K562 (cell line): ENCODE data around the gene MBNL2. TPM values are rescaled to one million over a fixed set of nuclear protein-coding genes. Genes with fewer than 3 reads are reported as not detected.

Source experiments
- ARID3B ChIP-seq: fragments of 250-450 bp; sonication (Bioruptor Pico); IDR thresholded peaks from 2 replicates; pipeline ENCODE4 v1.4.0; 2020; ENCODE audit warnings: borderline replicate concordance
- DIDO1 ChIP-seq: fragments of 450-650 bp; IDR thresholded peaks from 2 replicates; pipeline ENCODE4 v1.6.1; 2016; ENCODE audit warnings: low read depth, missing biosample characterization, missing genetic modification characterization
- TFAP4 ChIP-seq: sonication (generic); formaldehyde crosslinking; IDR thresholded peaks from 2 replicates; pipeline ENCODE4 v1.8.0; 2022; ENCODE audit warnings: missing genetic modification reagents, mild to moderate bottlenecking, moderate library complexity, borderline replicate concordance
- ZNF224 ChIP-seq: sonication (generic); formaldehyde crosslinking; IDR thresholded peaks from 2 replicates; pipeline ENCODE4 v1.8.0; 2022; ENCODE audit warnings: mild to moderate bottlenecking, missing genetic modification reagents
- ZNF586 ChIP-seq: fragments of 450-650 bp; formaldehyde crosslinking; conservative IDR thresholded peaks from 2 replicates; pipeline ENCODE4 v1.4.0; 2020; ENCODE audit warnings: mild to moderate bottlenecking, moderate library complexity
- polyA plus RNA-seq, 8 experiments: library from polyadenylated mRNA; depleted of rRNA in 4 of 8; stranded (reverse) in 5 of 8; unstranded in 3 of 8; fragments of >200 nt; fragmentation: Nextera tagmentation in 2 of 8; fragmentation: Illumina TruSeq in 1 of 8; extraction: Ambion mirVana in 2 of 8; extraction: Trizol in 1 of 8; gene quantifications; 2 replicates each; pipeline versions ENCODE4 v1.2.1 to v1.2.3, GENCODE V29; 2011 to 2014; ENCODE audit warnings: inconsistent platforms in 1 of 8, missing spikeins in 1 of 8
- total RNA-seq, 7 experiments: library from RNA; depleted of rRNA in 6 of 7; stranded (reverse); fragments of >200 nt in 6 of 7; fragmentation: Illumina TruSeq in 2 of 7; extraction: Trizol in 2 of 7; gene quantifications; 2 replicates each; pipeline versions ENCODE4 v1.2.1 to v1.2.3, GENCODE V29; 2011 to 2021; ENCODE audit warnings: low replicate concordance in 1 of 7
- TF ChIP-seq, protein P1 (sequence below): fragments of 200-400 bp; formaldehyde crosslinking; IDR thresholded peaks from 2 replicates; pipeline ENCODE4 v1.6.1; 2017; ENCODE audit warnings: mild to moderate bottlenecking, low read depth, low read length, moderate library complexity

Gene MBNL2
- total and polyA plus RNA-seq, 9 of the 15 experiments (the other 6 are each of a cell fraction or from before 2014, with no cell fraction given): 7.0 to 24.8 (median 13.8) TPM

DNA sequence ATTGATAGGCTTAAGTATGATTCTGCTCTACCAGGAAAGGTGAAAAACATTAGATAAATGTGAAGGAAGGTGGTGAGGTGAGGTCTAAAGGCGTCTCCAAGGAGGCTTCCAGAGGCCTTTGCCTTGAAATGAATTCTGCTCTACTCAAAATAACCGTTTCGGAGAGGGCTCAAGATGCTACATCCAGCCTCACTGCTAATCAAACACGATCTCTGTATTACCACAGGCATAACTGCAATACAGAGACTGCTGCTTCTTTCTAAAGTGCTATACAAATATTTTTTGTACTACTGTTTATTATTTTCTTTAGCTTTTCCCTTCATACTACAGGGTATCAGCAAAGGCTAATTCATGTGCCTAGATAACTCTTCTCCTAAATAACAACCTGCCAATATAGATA is 16.8 kb downstream of the MBNL2 start (continued):
- TF ChIP-seq ARID3B: no peak
- no peak for TF ChIP-seq ZNF224 (CRISPR knock-in tag)
- no peak for TF ChIP-seq TFAP4
- TF ChIP-seq, protein P1, sequence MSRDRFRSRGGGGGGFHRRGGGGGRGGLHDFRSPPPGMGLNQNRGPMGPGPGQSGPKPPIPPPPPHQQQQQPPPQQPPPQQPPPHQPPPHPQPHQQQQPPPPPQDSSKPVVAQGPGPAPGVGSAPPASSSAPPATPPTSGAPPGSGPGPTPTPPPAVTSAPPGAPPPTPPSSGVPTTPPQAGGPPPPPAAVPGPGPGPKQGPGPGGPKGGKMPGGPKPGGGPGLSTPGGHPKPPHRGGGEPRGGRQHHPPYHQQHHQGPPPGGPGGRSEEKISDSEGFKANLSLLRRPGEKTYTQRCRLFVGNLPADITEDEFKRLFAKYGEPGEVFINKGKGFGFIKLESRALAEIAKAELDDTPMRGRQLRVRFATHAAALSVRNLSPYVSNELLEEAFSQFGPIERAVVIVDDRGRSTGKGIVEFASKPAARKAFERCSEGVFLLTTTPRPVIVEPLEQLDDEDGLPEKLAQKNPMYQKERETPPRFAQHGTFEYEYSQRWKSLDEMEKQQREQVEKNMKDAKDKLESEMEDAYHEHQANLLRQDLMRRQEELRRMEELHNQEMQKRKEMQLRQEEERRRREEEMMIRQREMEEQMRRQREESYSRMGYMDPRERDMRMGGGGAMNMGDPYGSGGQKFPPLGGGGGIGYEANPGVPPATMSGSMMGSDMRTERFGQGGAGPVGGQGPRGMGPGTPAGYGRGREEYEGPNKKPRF: no peak
- no peak for TF ChIP-seq ZNF586 (CRISPR knock-in tag)
- no peak for TF ChIP-seq DIDO1 (tag)
- TF ChIP-seq, all 486 proteins: peak for 0
